ENCODE results near the gene AMPH.

The AMPH gene

DNA sequence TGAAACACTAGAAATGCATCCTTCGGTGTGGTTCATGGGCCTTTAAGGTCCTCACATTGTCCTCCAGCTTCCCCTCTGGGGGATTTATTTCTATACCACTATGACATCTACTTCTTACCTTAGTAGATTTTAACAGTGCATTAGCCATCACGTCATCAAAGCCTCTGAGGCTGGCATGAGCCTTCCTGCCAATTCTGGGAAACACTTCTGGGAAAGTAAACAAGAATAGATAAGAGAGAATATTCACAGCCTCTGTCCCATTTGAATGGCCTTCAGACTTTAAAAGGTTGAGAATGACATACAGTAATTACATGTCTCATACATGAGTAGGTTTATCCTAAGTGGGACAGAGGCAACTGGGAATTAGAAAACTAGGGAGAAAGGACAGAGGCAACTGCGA, 89.7 kb downstream of the AMPH start:
- no peak for DNase-seq

DNA sequence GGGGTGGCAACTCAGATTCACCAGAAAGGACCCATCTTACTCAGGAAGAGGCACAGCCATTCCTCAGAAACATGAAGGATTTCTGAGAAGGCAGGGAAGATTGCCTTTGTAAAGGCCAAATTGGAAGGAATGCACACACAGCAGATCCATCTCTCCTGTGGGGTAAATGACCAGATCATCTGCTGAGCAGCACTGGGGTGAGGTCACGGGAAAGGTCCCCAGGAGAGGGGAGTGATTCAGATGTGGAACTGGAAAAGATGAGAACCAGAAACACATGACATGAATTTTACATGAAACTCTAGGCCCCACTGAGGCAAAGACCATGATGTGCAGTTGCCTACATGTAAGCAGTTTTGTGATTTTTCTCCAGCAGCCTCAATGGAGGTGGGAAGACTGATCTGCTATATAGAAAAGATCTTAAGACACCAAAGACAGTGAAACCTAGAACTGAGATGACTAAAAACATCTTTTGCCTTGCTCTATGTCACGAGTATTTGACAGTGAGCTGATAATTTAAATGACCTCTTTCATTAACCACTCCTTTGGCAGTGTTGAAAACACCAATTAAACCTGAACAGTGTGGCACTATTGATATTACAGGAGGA, 91.6 kb downstream of the AMPH start:
- no peak for DNase-seq

DNA sequence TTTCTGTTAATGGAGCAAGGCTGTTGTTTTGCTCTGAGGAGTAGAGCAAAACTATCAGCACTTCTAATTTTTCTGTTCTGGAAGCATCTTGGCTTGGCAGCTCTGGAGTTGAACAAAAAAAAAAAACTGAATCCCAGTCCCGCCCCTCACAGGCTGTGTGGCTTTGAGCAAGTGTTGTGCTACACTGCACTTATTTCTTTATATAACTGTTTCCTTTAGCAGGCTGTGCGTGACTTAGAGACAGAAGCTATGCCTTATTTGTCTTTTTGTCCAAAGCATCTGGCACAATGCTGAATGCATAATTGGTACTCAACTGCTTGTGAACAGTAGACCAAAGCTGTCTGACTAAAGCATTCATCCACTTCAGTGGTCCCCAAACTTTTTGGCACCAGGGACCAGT, 96.1 kb downstream of the AMPH start:
- no peak for DNase-seq

DNA sequence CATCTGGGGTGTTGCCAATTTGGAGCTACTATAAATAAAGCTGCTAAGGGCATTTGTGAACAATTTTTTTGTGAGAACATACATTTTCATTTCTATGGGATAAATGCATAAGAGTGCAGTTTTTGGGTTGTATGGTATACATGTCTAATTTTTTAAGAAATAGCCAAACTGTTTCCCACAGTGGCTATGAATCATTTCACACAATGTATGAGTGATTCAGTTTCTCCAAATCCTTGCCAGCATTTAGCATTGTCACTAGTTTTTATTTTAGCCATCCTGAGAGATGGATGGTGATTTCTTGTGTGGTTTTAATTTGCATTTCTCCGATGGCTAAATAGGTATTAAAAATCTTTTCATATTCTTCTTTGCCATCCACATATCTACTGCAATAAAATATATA, 105.3 kb downstream of the AMPH start:
- peak; percentile 42 for DNase-seq

DNA sequence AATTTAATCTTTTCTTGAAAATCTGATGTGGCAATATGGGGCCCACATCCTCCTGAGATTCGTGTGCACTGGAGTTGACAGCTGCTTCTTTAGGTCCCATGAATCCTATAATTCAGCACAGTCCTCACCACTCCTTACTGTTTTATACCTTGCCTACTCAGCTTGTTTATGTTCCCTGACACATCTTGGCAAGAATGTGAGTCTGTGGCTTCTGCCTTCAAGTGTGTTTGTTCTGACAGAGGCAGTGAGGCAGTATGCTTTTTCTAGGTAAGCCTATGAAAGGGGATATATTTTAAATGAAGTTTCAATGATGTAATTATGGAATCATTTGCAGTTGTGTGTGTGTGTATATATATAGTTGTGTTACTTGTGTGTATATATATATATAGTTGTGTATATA, 106.4 kb downstream of the AMPH start:
- peak; percentile 47 for DNase-seq

DNA sequence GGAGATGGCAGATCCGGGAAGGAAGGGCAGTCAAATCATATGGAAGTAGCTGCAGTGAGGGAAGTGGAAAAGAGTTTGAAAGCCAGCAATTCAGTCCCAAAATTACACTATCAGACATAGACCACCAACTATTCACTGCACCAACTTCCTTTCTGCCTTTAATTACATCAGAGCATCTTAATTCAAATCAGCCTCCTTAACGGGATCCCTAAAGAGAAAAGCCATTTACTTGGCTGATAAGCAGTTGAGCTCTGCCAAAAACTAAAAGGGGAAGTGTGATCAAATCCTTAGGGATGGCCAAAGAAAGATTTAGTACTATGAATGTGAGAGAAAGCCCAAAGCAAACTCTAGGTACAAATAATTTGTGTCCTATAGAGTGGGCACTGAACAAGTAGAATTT, 110.4 kb downstream of the AMPH start:
- DNase-seq, result no peak

DNA sequence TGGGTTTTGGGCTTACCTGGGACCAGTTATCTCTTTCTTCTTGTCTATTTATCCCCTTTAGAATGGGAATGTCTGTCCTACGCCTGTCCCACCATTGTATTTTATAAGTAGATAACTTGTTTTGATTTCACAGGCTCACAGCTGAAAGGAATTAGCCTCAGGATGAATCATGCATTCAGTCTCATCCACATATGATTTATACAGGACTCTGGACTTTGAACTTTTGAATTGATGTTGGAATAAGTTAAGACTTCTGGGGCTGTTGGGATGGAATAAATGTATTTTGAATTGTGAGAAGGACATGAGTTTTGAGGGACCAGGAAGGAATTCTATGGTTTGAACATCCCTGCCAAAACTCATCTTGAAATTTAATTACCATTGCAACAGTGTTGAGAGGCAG, 112.6 kb downstream of the AMPH start:
- peak; percentile 73 for DNase-seq

DNA sequence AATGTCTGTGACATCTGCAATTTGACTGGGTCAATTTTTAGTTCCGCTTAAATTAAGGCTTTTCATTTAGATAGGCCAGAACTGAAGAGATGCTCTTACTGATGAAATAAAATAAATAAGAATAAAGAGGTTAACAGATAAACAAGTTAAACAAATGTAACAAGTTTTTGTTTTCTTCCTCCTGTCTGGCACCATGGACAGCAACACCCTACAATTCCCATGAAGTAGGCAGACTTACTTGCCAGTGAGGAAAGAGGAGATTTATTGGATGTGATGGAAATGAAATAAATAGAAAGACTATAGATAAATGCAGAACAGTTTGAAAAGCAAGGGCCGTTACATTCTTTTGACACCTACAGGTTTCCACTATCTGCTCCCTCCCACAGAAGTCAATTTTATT, 118.5 kb downstream of the AMPH start:
- DNase-seq, result peak; percentile 18

DNA sequence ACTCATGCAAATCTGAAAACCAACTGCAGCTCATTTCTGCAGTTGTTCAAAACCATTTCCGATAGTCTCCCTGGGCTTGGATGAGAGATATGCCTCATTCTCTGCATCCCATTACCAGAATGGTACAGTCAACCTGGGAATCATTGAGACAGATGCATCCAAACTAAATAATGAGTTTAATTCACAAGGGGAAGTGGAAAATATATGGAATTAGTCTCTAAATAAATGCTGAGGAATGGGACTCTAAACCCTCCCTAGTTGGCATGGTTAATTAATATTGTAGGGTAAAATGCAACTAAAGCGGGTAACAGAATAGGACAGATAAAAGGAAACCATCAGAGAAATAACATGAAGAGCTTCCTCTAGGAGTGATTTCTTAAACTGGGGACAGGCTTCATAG, 118.9 kb downstream of the AMPH start:
- DNase-seq, result no peak

DNA sequence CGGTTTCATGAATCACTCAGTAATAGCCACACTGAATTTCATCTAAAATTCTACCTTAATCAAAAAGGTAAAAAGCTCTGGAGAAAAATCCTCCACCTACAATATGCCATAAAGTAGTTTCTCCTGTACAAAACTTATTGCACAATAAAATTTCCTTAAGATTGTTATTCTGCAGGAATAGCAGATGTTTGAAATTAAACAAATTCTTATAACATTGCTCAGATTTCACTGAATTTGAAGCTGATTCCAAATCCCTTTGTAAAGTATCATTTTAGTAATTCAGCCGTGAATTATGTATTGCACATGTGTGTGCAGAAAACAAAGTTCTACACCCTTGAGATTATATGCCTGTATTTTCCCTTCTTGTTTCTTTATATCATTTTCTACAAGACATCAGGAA, 123.8 kb downstream of the AMPH start:
- DNase-seq, result peak; percentile 54

DNA sequence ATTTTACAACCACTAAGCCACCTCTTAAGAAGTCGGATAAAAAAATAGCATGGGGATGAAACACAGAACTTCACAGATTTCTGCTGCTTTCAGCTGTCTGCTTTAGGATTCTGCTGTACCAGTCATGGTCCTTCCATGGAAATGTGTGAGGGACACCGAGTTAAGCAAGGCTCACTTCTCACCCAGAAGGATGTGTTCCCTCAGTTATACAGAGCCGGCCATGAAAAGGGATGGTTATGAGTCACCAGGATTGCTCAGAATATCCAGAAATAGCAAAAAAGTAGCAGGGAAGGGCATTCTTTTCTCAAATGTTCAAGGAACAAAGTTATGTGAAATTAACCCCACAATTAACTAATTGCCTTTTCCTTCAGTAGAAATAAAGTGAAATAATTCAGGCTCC, 124.4 kb downstream of the AMPH start:
- peak; percentile 81 for DNase-seq

DNA sequence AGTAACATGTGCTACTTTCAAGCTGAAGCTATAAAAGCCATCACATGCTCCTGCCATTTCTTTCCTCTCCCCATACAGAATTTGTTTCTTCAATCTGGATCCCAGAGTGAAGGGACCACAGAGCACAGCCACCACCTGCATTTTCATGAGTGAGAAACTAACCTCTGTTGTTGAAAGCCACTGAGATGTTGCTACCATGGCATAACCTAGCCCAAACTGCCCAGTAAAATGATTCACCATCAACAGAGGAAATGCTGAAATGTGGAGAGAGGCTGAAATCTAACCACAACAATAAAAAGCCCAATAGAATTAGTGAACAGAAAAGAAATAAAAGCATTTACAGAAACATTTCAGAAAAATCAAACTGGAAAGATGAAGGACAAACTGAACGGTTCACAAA, 125.2 kb downstream of the AMPH start:
- peak; percentile 26 for DNase-seq

DNA sequence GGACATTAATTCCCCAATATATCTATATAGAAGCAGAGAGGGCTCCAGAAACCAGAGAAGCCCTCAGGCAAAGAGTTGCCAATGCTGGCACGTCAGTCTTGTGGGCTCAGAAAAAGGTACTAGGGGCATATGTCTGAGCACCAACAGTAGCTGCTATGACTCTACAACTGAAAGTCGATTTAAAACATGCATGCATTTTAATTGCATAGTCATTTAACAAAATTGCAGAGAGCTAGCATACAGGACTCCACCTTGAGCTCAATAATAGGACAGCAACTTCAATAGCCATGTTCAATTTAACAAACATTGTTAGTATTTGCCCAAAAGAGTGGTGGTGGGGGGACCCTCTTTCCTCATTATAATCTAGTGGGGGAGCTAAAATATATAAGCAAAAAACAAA, 126.5 kb downstream of the AMPH start:
- DNase-seq, result no peak

DNA sequence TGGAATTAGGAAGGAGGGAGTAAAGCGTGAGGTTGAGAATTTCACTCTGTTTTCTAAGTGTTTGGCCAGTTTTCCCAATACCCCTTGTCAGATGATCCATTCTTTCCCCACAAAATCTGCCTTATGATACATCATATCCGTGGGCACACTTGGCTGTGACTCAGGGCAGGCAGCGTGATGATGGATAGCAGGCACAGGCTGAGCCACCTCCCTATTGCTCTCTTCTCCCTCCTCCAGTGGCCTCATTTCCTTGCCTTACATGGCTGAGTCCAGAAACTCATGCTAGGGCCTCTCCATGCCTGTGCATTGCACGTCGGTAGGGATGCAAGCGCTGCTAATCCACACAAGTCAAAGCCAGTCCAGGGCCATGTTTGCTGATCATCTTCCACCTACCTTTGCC, 128.3 kb downstream of the AMPH start:
- DNase-seq, result no peak

DNA sequence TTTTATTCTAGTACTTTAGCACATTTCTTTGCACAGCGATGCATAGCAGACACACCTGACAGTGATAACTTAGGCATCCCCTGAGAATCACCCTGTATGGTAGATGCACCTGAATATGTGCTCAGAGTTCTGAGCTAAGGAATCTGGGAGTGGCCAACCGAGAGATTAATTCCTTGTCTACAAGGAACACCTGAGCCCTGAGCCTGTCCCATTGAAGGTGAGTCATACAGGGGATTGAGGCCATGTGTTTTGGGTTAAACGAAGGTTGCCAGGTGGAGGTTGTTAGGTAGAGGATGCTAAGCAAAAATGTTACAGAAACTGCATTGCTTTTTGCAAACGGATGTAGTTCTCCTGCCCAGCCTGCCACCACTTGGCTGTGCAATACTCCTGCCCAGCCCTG, 128.9 kb downstream of the AMPH start:
- no peak for DNase-seq

DNA sequence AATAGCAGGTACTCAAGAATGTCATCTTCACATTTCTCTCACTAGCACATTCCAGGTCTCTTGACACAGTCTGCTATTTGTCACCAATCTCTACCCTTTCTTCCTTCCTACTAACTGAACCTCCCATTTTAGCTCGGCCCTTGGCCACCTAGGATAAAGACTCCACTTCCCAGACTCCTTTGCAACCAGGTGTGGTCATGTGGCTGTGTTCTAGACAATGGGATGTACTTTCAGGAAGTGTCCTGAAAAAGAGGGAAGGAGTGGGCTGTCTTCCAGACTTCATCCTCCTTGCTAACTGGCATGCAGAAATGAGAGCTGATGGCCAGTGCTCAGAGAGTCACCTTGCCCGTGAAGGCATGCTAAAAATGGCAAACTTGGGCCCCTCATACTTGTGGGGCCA, 139.2 kb downstream of the AMPH start:
- no peak for DNase-seq

DNA sequence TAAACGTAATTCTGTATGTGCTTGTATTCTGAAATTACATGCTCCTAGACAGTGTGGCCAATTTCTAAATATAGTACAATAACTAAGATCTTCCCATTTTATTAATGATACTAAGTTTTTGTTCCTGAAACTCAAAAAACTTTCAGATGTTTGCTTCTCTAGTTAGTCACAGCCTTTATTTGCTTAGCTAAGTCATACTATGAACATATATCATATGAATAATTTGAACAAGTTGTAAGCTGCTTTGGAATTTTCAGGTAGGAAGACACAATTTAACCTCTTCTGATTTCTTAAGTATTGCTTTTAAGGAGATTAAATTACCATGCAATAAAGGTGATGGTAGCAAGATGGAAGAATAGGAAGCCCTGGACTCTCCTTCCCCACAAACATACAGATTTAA, 148.7 kb downstream of the AMPH start:
- DNase-seq, result no peak

DNA sequence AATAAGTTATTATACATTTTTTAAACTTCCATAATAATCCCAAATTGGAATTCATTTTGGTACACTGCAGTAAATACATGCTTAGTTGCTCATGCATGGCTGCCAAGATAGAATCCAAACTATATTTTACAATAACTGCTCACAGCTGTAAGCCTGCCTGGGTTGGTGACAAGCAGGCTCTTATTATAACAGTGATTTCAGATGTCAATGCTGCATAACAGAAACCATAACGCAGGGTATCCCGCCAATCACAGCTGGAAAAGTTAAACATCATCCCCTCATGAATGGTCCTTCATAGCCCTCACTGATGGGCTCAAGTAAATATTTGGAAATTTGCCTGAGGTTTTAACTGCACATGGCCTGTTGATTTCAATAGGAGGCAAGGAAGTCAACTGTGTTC, 149.8 kb downstream of the AMPH start:
- DNase-seq, result no peak

DNA sequence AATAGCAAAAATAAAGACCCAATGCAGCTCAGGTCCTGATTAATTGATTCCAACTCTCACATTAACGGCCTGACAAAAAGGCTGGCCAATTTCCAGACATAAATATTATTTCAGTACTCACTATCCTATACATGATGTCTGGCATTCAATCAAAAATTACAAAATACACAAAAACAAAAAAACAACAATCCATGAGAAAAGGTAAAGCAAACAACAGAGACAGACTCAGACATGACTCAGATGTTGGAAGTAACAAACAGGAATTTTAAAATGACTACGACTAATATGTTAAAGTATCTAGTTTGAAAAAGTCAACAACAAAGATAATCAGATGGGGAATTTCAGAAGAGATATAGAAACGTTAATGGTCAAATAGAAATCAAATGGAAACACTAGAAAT, 152.8 kb downstream of the AMPH start:
- peak; percentile 7 for DNase-seq

DNA sequence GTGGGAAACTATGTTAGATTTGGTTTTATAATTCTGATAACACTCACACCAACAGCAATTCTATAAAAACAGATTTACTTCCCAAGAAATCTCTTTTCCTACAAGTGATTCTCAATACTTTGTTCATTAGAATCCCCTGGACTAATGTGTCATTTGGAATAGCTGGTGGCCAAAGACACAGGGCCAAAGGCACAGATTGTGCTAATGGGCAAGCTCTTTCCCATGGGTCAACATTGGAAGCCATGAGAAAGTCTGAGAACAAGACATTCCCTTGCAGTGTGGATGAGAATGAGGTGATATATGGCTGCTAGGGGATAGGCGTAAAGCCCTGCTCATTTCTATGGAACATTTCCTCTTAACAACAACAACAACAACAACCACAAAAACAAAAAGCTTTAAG, 153.8 kb downstream of the AMPH start:
- no peak for DNase-seq

DNA sequence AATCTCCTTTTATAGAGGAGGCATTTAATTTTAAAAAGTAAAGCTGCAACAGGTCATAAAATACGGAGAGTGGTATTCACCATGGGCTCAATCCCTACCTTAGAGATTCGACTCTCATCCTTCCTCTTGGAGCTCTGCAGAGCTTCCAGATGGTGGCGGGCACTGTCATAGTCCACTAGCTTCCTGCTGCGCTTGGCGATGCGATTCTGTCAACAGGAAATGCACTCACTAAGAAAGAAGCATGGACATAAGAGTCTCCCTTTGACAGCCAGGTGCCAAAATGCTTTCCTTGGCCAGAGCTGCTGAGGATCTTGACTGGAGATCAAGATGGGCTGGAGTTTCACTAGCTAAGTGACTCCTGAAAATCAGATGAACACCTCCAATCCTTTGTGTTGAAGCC, 154.4 kb downstream of the AMPH start:
- DNase-seq, result no peak

DNA sequence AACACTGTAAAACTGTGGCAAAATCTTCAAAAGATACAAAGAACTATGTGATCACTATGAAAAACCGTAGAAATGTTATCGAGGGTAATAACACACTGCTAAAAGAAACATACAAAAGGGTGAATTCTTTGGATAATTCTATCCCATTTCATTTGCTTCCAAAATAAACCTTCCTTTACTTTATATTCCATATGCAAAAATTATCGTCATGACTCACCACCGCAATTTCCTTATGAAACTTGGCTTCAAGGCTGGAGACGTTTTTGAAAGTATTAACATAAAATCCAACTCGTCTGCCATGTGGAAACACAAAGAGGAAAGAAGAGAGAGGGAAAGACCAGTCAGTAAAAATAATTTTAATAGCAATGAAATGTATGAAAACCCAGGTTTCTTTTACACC, 165.2 kb downstream of the AMPH start:
- DNase-seq, result peak; percentile 73

DNA sequence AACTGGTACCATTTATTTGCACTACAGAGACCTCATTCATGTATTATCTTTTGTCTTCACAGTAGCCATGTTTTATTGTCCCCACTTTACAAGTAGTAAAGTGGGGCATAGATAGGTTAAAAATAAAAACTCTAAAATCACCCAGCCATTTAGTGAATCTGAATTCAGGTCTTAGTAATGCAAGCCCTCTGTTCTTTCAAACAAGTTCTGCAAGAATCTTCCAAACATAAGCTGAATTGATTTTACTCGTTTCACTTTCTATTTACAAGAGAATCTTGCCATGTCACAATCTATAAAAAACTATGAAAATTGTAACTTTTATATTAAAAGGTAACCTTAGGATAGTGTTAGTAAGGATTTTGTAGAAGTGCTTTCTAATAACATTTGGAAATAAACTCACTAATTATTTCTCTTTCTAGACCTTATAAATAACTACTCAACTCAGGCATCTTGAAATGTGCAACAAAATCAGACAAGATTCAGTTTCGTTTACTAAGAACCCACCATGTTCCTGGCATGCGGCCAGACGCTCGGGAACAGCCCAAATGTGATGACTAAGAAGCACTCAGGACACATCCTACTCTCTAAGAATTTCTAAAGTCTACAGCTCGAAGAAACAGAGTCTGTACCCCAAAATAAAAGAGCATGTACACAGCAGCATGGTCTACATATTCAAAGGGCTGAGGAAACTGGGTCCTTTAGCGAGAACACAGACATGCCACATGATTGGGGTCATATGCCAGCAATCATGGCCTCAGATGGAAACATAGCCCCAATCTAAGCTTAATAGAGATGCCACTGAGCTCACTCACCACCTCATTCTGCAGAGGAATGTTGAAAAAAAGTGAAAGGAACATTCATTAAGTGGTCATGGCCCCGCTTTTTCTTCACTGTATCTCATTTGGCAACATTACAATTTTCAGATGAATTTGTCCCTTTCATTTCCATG, 167.6 kb downstream of the AMPH start:
- DNase-seq, result peak; percentile 79

DNA sequence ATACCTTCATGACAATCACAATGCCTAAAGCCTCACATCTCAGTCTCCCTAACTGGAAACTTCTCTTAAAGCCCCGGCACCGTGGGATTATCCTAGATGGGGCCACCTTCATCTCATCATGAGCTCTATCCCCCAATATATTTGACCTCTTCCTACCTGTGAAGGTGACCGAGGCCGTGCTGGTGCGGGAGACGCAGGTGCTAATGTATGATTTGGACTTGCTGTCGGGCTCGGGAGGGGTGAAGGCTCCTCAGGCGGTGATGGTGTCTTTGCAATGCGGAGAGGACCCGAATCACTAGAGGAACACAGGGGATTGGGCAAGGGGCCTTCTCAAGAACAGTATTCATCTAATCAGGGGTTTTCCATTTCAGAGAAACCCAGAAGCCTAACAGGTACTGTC, 168.4 kb downstream of the AMPH start:
- DNase-seq, result no peak

DNA sequence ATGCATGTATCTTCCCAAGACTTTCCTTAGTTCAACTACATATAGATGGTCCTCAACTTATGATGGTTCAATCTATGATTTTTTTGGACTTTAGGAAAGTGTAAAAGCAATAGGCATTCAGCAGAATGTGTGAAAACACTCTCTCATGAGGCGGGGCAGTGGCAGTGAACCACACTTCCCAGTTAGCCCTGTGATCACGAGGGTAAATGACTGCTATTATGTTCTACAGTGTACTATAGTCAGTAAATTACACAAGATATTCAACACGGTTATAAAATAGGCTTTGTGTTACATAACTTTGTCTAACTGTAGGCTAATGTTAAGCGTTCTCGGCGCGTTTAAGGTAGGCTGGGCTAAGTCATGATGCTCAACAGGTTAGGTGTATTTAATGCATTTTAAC, 169.3 kb downstream of the AMPH start:
- DNase-seq, result no peak
